Astrocyte (in vitro differentiated cells and primary cell): Measurements from ENCODE around the gene GNAI2. TPM values are rescaled to one million over a fixed set of nuclear protein-coding genes. Genes with fewer than 3 reads are reported as not detected.
A peak's percentile ranks its signal among the peaks of the same experiment; 100 is the strongest.

Experiments used
- DNase-seq: peaks from one replicate; pipeline ENCODE4 v3.0.0-alpha.2; 2010; ENCODE audit warnings: low read depth
- FAIRE-seq: peaks from 2 replicates; lab custom pipeline; 2011; peaks lifted over from hg19 to GRCh38; lab: Jason Lieb, UNC
- H2AFZ ChIP-seq: 2 replicates; pipeline ENCODE4 v1.6.0; 2012; ENCODE audit warnings: low read depth, low read length, inconsistent platforms
- H3K27ac ChIP-seq: 2 replicates; pipeline ENCODE4 v1.5.1; 2011; ENCODE audit warnings: low read depth, low read length, inconsistent platforms
- H3K27me3 ChIP-seq: 2 replicates; pipeline ENCODE4 v1.6.0; 2011; ENCODE audit warnings: low read length, inconsistent platforms; ENCODE audit not compliant: insufficient read depth
- H3K36me3 ChIP-seq: 2 replicates; pipeline ENCODE4 v1.5.1; 2011; ENCODE audit warnings: low read length, inconsistent platforms; ENCODE audit not compliant: insufficient read depth
- H3K4me1 ChIP-seq: 2 replicates; pipeline ENCODE4 v1.5.1; 2011; ENCODE audit warnings: low read length, inconsistent platforms; ENCODE audit not compliant: insufficient read depth
- H3K4me2 ChIP-seq: 2 replicates; pipeline ENCODE4 v1.6.0; 2012; ENCODE audit warnings: low read length, inconsistent platforms
- H3K4me3 ChIP-seq: 2 replicates; pipeline ENCODE4 v1.5.1; 2011; ENCODE audit warnings: low read depth, mild to moderate bottlenecking, low read length, inconsistent platforms; ENCODE audit not compliant: insufficient read depth
- H3K79me2 ChIP-seq: 2 replicates; pipeline ENCODE4 v1.6.0; 2012; ENCODE audit warnings: mild to moderate bottlenecking, low read length, inconsistent platforms; ENCODE audit not compliant: insufficient read depth
- H3K9ac ChIP-seq: 2 replicates; pipeline ENCODE4 v1.6.0; 2012; ENCODE audit warnings: mild to moderate bottlenecking, low read length, inconsistent platforms
- H3K9me3 ChIP-seq: 2 replicates; pipeline ENCODE4 v1.5.1; 2012; ENCODE audit warnings: low read depth, mild to moderate bottlenecking, low read length, inconsistent platforms; ENCODE audit not compliant: insufficient read depth
- H4K20me1 ChIP-seq: 2 replicates; pipeline ENCODE4 v1.6.0; 2012; ENCODE audit warnings: low read length, inconsistent platforms; ENCODE audit not compliant: insufficient read depth
- H3K27ac Mint-ChIP-seq: one replicate; pipeline ENCODE4 v1.8.0; 2021; ENCODE audit warnings: mild to moderate bottlenecking, mixed read lengths; ENCODE audit not compliant: unreplicated experiment
- H3K27me3 Mint-ChIP-seq: one replicate; pipeline ENCODE4 v1.8.0; 2021; ENCODE audit warnings: low read depth, mixed read lengths; ENCODE audit not compliant: unreplicated experiment
- H3K36me3 Mint-ChIP-seq: one replicate; pipeline ENCODE4 v1.8.0; 2021; ENCODE audit warnings: low read depth, mixed read lengths; ENCODE audit not compliant: unreplicated experiment
- H3K4me1 Mint-ChIP-seq: one replicate; pipeline ENCODE4 v1.8.0; 2021; ENCODE audit warnings: low read depth, mixed read lengths; ENCODE audit not compliant: unreplicated experiment
- H3K4me3 Mint-ChIP-seq: one replicate; pipeline ENCODE4 v1.8.0; 2021; ENCODE audit warnings: mild to moderate bottlenecking, moderate library complexity, mixed read lengths; ENCODE audit not compliant: unreplicated experiment
- H3K9me3 Mint-ChIP-seq: one replicate; pipeline ENCODE4 v1.8.0; 2021; ENCODE audit warnings: mild to moderate bottlenecking, mixed read lengths; ENCODE audit not compliant: unreplicated experiment
- CTCF ChIP-seq: IDR thresholded peaks from 2 replicates; pipeline ENCODE4 v1.5.1; 2011; ENCODE audit warnings: low read depth, mild to moderate bottlenecking, inconsistent platforms, low read length, moderate library complexity; ENCODE audit not compliant: insufficient read depth
- EZH2 ChIP-seq: IDR thresholded peaks from 2 replicates; pipeline ENCODE4 v1.6.1; 2012; ENCODE audit warnings: mild to moderate bottlenecking, low read length, inconsistent platforms; ENCODE audit not compliant: insufficient read depth
- total RNA-seq: library from RNA; stranded (reverse); gene quantifications from 2 replicates; pipeline ENCODE4 v1.2.1, GENCODE V29; 2021

GNAI2 gene
- total RNA-seq, 1 donor from 2014 or later, result 381 TPM

GRCh38 chr3:50286322-50287227, 50.6 kb downstream of the GNAI2 start:
- peaks cover 6% of the 10 kb centered on the region for H3K4me1 ChIP-seq
- H3K4me3 Mint-ChIP-seq, result no peak overlapping the region
- DNase-seq, result no peak
- H3K9ac ChIP-seq, result no peak overlapping the region
- H3K4me3 ChIP-seq, result no peak overlapping the region
- no peak overlapping the region for H3K4me2 ChIP-seq
- H3K27me3 ChIP-seq, result no peaks in the 10 kb centered on the region
- H3K27me3 Mint-ChIP-seq, result no peaks in the 10 kb centered on the region
- H3K36me3 ChIP-seq, result peaks cover 14% of the 10 kb centered on the region
- H3K27ac ChIP-seq, result no peak overlapping the region
- peaks cover 7% of the 10 kb centered on the region for H4K20me1 ChIP-seq
- TF ChIP-seq EZH2, result no peak
- no peak for TF ChIP-seq CTCF
- no peaks in the 10 kb centered on the region for H3K9me3 Mint-ChIP-seq
- no peak for FAIRE-seq
- no peaks in the 10 kb centered on the region for H3K9me3 ChIP-seq
- peaks cover 26% of the 10 kb centered on the region for H3K79me2 ChIP-seq
- H3K36me3 Mint-ChIP-seq, result no peaks in the 10 kb centered on the region
- H2AFZ ChIP-seq, result no peak overlapping the region
- H3K4me1 Mint-ChIP-seq, result peaks cover 3% of the 10 kb centered on the region
- peak overlapping the region; percentile 53 for H3K27ac Mint-ChIP-seq

GRCh38 chr3:50287262-50287661, 51.3 kb downstream of the GNAI2 start:
- Histone ChIP-seq H3K4me1 (peaks cover 9% of the 10 kb centered on the region), H3K4me3 (no peak overlapping the region), H3K9me3 (no peaks in the 10 kb centered on the region), H3K27me3 (no peaks in the 10 kb centered on the region), H4K20me1 (peaks cover 7% of the 10 kb centered on the region), H3K4me2 (no peak overlapping the region), H3K79me2 (peaks cover 32% of the 10 kb centered on the region), H2AFZ (no peak overlapping the region), H3K27ac (no peak overlapping the region), H3K9ac (no peak overlapping the region), H3K36me3 (peaks cover 14% of the 10 kb centered on the region)
- H3K27me3 Mint-ChIP-seq, result no peaks in the 10 kb centered on the region
- H3K36me3 Mint-ChIP-seq, result no peaks in the 10 kb centered on the region
- no peaks in the 10 kb centered on the region for H3K9me3 Mint-ChIP-seq
- no peak overlapping the region for H3K4me3 Mint-ChIP-seq
- no peak for DNase-seq
- H3K4me1 Mint-ChIP-seq, result peaks cover 3% of the 10 kb centered on the region
- no peak for FAIRE-seq
- TF ChIP-seq CTCF, result no peak
- no peak for TF ChIP-seq EZH2
- peak overlapping the region; percentile 53 for H3K27ac Mint-ChIP-seq
